NT2/D1 (cell line): Measurements from ENCODE around the gene HOXD10.
A peak's percentile ranks its signal among the peaks of the same experiment; 100 is the strongest.

Experiments used
- SUZ12 ChIP-seq: IDR thresholded peaks from 2 replicates; pipeline ENCODE4 v1.6.1; 2011; ENCODE audit not compliant: insufficient read length, insufficient read depth; ENCODE audit errors: extremely low read depth
- YY1 ChIP-seq: IDR thresholded peaks from 2 replicates; pipeline ENCODE4 v1.6.1; 2011; ENCODE audit not compliant: insufficient read length, insufficient read depth
- ZNF274 ChIP-seq: IDR thresholded peaks from 2 replicates; pipeline ENCODE4 v1.6.1; 2011; ENCODE audit warnings: mild to moderate bottlenecking, low read depth, low read length

- TF ChIP-seq YY1 (no peak), SUZ12 (peak; percentile 10), ZNF274 (no peak)
These were observed 30.5 kb upstream of the HOXD10 start for GRCh38 chr2:176085861-176086771.
